Vagina (tissue), 2 donors: ENCODE measurements around the gene USP17L13. TPM values are rescaled to one million over a fixed set of nuclear protein-coding genes. Genes with fewer than 3 reads are reported as not detected.
A peak's percentile ranks its signal among the peaks of the same experiment; 100 is the strongest.
"Not testable (repeated sequence)": the region's sequence is repeated elsewhere in the genome, so short reads cannot be mapped to it uniquely, and the experiment has no call there.

ENCODE experiments used
- DNase-seq, 2 donors: peaks; one replicate each; pipeline ENCODE4 v3.0.0-alpha.2; 2017; ENCODE audit errors: extremely low spot score in 2 of 2
- H3K27ac ChIP-seq: fragments of 200-600 bp; sonication (generic); one replicate; pipeline ENCODE4 v1.5.1; 2019
- H3K27me3 ChIP-seq: fragments of 200-600 bp; sonication (generic); one replicate; pipeline ENCODE4 v1.5.1; 2019
- H3K36me3 ChIP-seq, 2 donors: fragments of 200-600 bp; sonication (generic); one replicate each; pipeline ENCODE4 v1.5.1; 2017 to 2019
- H3K4me1 ChIP-seq: fragments of 200-600 bp; sonication (generic); one replicate; pipeline ENCODE4 v1.5.1; 2019
- H3K4me3 ChIP-seq, 2 donors: fragments of 200-600 bp; sonication (generic); 1 replicate in 1 of 2; 2 replicates in 1 of 2; pipeline ENCODE4 v1.5.1; 2016 to 2019
- H3K9me3 ChIP-seq: fragments of 200-600 bp; sonication (generic); one replicate; pipeline ENCODE4 v1.5.1; 2019
- intact Hi-C: fragments of 100-400 bp; cut with DNase I; formaldehyde crosslinking; loops from one replicate; pipeline ENCODE4 v1.15.1; 2023
- total RNA-seq: library from RNA; depleted of rRNA; stranded (reverse); fragments of >200 nt; gene quantifications from one replicate; pipeline ENCODE4 v1.2.3, GENCODE V29; 2016

The USP17L13 gene, protein sequence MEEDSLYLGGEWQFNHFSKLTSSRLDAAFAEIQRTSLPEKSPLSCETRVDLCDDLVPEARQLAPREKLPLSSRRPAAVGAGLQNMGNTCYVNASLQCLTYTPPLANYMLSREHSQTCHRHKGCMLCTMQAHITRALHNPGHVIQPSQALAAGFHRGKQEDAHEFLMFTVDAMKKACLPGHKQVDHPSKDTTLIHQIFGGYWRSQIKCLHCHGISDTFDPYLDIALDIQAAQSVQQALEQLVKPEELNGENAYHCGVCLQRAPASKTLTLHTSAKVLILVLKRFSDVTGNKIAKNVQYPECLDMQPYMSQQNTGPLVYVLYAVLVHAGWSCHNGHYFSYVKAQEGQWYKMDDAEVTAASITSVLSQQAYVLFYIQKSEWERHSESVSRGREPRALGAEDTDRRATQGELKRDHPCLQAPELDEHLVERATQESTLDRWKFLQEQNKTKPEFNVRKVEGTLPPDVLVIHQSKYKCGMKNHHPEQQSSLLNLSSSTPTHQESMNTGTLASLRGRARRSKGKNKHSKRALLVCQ
- total RNA-seq, result not detected

DNA sequence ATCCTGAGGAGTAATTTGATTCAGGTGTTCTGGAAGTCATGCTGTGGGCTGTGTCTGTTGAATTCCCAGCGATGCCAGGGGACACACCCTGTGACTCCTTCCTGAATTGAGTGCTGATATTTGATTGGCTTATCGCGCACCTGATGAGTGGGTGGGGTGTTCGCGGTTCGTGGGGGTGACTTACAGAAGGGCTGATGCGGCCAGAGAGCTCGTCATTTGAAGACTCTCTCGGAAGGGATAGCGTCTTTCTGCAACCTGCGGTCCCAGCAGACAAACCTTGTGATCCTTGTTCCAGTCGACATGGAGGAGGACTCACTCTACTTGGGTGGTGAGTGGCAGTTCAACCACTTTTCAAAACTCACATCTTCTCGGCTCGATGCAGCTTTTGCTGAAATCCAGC, at the start of gene USP17L13:
USP17L13 (plus strand) TSS at position 301 of the 400 bp plus-strand sequence; CDS start at position 301, 0 bp downstream.
- H3K9me3 ChIP-seq, H3K4me3 ChIP-seq, H3K36me3 ChIP-seq, DNase-seq, intact Hi-C loops, H3K4me1 ChIP-seq, H3K27me3 ChIP-seq, H3K27ac ChIP-seq: not testable (repeated sequence)

DNA sequence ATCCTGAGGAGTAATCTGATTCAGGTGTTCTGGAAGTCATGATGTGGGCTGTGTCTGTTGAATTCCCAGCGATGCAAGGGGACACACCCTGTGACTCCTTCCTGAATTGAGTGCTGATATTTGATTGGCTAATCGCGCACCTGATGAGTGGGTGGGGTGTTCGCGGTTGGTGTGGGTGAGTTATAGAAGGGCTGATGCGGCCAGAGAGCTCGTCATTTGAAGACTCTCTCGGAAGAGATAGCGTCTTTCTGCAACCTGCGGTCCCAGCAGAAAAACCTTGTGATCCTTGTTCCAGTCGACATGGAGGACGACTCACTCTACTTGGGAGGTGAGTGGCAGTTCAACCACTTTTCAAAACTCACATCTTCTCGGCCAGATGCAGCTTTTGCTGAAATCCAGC, 14.3 kb upstream of the USP17L13 start, which contains the start of gene USP17L10:
USP17L10 (plus strand) TSS at position 301 of the 400 bp plus-strand sequence; CDS start at position 301, 0 bp downstream.
- H3K4me1 ChIP-seq, H3K36me3 ChIP-seq, H3K4me3 ChIP-seq, H3K27me3 ChIP-seq, DNase-seq, H3K27ac ChIP-seq, H3K9me3 ChIP-seq, intact Hi-C loops: not testable (repeated sequence)

DNA sequence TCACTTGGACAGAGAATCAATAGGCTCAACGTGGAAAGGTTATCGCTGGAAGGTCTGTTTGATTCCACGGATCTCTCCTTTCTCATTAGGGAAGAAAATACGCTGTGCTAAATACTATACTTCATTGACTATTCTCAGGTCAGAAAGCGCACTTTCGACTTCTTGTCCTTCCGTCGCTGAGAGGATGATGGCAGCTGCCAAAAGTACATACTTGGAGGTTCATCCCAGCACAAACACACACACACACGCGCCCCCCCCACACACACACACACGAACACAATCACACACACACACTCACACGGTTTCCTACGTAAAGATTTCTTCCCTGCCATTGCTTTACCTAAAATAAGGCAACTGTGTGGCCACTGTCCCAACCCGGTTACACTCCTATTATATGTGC, 10.0 kb upstream of the USP17L13 start:
- H3K9me3 ChIP-seq, H3K36me3 ChIP-seq, H3K4me1 ChIP-seq, H3K27me3 ChIP-seq, DNase-seq, H3K27ac ChIP-seq, H3K4me3 ChIP-seq, intact Hi-C loops: not testable (repeated sequence)

DNA sequence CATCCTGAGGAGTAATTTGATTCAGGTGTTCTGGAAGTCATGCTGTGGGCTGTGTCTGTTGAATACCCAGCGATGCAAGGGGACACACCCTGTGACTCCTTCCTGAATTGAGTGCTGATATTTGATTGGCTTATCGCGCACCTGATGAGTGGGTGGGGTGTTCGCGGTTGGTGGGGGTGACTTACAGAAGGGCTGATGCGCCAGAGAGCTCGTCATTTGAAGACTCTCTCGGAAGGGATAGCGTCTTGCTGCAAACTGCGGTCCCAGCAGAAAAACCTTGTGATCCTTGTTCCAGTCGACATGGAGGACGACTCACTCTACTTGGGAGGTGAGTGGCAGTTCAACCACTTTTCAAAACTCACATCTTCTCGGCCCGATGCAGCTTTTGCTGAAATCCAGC, 9.6 kb upstream of the USP17L13 start, which contains the start of gene USP17L11:
USP17L11 (plus strand) TSS at position 301 of the 400 bp plus-strand sequence; CDS start at position 301, 0 bp downstream.
- H3K4me3 ChIP-seq, intact Hi-C loops, H3K4me1 ChIP-seq, H3K36me3 ChIP-seq, H3K27me3 ChIP-seq, H3K9me3 ChIP-seq, DNase-seq, H3K27ac ChIP-seq: not testable (repeated sequence)

DNA sequence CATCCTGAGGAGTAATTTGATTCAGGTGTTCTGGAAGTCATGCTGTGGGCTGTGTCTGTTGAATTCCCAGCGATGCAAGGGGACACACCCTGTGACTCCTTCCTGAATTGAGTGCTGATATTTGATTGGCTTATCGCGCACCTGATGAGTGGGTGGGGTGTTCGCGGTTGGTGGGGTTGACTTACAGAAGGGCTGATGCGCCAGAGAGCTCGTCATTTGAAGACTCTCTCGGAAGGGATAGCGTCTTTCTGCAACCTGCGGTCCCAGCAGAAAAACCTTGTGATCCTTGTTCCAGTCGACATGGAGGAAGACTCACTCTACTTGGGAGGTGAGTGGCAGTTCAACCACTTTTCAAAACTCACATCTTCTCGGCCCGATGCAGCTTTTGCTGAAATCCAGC, 4.8 kb upstream of the USP17L13 start, which contains the start of gene USP17L12:
USP17L12 (plus strand) TSS at position 301 of the 400 bp plus-strand sequence; CDS start at position 301, 0 bp downstream.
- DNase-seq, H3K36me3 ChIP-seq, H3K27ac ChIP-seq, H3K4me3 ChIP-seq, H3K27me3 ChIP-seq, intact Hi-C loops, H3K4me1 ChIP-seq, H3K9me3 ChIP-seq: not testable (repeated sequence)

DNA sequence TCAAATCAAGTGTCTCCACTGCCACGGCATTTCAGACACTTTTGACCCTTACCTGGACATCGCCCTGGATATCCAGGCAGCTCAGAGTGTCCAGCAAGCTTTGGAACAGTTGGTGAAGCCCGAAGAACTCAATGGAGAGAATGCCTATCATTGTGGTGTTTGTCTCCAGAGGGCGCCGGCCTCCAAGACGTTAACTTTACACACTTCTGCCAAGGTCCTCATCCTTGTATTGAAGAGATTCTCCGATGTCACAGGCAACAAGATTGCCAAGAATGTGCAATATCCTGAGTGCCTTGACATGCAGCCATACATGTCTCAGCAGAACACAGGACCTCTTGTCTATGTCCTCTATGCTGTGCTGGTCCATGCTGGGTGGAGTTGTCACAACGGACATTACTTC, 5.6 kb downstream of the USP17L13 start:
- H3K4me1 ChIP-seq, H3K27ac ChIP-seq, DNase-seq, H3K27me3 ChIP-seq, intact Hi-C loops, H3K4me3 ChIP-seq, H3K9me3 ChIP-seq, H3K36me3 ChIP-seq: not testable (repeated sequence)

DNA sequence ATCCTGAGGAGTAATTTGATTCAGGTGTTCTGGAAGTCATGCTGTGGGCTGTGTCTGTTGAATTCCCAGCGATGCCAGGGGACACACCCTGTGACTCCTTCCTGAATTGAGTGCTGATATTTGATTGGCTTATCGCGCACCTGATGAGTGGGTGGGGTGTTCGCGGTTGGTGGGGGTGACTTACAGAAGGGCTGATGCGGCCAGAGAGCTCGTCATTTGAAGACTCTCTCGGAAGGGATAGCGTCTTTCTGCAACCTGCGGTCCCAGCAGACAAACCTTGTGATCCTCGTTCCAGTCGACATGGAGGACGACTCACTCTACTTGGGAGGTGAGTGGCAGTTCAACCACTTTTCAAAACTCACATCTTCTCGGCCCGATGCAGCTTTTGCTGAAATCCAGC, 9.4 kb downstream of the USP17L13 start, which contains the start of gene USP17L15:
USP17L15 (plus strand) TSS at position 301 of the 400 bp plus-strand sequence; CDS start at position 301, 0 bp downstream.
- H3K27ac ChIP-seq, H3K9me3 ChIP-seq: not testable (repeated sequence)

DNA sequence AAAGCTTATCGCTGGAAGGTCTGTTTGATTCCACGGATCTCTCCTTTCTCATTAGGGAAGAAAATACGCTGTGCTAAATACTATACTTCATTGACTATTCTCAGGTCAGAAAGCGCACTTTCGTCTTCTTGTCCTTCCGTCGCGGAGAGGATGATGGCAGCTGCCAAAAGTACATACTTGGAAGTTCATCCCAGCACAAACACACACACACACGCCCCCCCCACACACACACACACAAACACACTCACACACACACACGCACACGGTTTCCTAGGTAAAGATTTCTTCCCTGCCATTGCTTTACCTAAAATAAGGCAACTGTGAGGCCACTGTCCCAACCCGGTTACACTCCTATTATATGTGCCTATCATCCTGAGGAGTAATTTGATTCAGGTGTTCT, 13.8 kb downstream of the USP17L13 start:
- H3K27ac ChIP-seq, H3K36me3 ChIP-seq, H3K9me3 ChIP-seq, intact Hi-C loops, H3K27me3 ChIP-seq, H3K4me3 ChIP-seq, H3K4me1 ChIP-seq: not testable (repeated sequence)
- DNase-seq, result peak in 1 of 2 donors; percentile 58

More for the DNA sequence above, 9.4 kb downstream of the USP17L13 start, which contains the start of gene USP17L15:
- H3K4me3 ChIP-seq, intact Hi-C loops, H3K27me3 ChIP-seq, H3K36me3 ChIP-seq, H3K4me1 ChIP-seq, DNase-seq: not testable (repeated sequence)

DNA sequence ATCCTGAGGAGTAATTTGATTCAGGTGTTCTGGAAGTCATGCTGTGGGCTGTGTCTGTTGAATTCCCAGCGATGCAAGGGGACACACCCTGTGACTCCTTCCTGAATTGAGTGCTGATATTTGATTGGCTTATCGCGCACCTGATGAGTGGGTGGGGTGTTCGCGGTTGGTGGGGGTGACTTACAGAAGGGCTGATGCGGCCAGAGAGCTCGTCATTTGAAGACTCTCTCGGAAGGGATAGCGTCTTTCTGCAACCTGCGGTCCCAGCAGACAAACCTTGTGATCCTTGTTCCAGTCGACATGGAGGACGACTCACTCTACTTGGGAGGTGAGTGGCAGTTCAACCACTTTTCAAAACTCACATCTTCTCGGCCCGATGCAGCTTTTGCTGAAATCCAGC, 18.9 kb downstream of the USP17L13 start, which contains the start of gene USP17L17:
USP17L17 (plus strand) TSS at position 301 of the 400 bp plus-strand sequence; CDS start at position 301, 0 bp downstream.
- H3K4me3 ChIP-seq, H3K4me1 ChIP-seq, H3K36me3 ChIP-seq, H3K27ac ChIP-seq, H3K9me3 ChIP-seq, intact Hi-C loops, H3K27me3 ChIP-seq, DNase-seq: not testable (repeated sequence)

DNA sequence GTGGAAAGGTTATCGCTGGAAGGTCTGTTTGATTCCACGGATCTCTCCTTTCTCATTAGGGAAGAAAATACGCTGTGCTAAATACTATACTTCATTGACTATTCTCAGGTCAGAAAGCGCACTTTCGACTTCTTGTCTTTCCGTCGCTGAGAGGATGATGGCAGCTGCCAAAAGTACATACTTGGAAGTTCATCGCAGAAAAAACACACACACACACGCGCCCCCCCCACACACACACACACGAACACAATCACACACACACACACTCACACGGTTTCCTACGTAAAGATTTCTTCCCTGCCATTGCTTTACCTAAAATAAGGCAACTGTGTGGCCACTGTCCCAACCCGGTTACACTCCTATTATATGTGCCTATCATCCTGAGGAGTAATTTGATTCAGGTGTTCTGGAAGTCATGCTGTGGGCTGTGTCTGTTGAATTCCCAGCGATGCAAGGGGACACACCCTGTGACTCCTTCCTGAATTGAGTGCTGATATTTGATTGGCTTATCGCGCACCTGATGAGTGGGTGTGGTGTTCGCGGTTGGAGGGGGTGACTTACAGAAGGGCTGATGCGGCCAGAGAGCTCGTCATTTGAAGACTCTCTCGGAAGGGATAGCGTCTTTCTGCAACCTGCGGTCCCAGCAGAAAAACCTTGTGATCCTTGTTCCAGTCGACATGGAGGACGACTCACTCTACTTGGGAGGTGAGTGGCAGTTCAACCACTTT, 23.4 kb downstream of the USP17L13 start, which contains the start of gene USP17L18:
USP17L18 (plus strand) TSS at position 678 of the 728 bp plus-strand sequence; CDS start at position 678, 0 bp downstream.
- peak in 1 of 2 donors; percentile 95 for DNase-seq
- H3K27me3 ChIP-seq, H3K36me3 ChIP-seq, H3K4me1 ChIP-seq, H3K4me3 ChIP-seq, intact Hi-C loops, H3K9me3 ChIP-seq, H3K27ac ChIP-seq: not testable (repeated sequence)

DNA sequence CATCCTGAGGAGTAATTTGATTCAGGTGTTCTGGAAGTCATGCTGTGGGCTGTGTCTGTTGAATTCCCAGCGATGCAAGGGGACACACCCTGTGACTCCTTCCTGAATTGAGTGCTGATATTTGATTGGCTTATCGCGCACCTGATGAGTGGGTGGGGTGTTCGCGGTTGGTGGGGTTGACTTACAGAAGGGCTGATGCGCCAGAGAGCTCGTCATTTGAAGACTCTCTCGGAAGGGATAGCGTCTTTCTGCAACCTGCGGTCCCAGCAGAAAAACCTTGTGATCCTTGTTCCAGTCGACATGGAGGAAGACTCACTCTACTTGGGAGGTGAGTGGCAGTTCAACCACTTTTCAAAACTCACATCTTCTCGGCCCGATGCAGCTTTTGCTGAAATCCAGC, 28.4 kb downstream of the USP17L13 start, which contains the start of gene USP17L19:
USP17L19 (plus strand) TSS at position 301 of the 400 bp plus-strand sequence; CDS start at position 301, 0 bp downstream.
- DNase-seq, H3K27ac ChIP-seq, H3K27me3 ChIP-seq, H3K4me3 ChIP-seq, H3K36me3 ChIP-seq, intact Hi-C loops, H3K4me1 ChIP-seq, H3K9me3 ChIP-seq: not testable (repeated sequence)

DNA sequence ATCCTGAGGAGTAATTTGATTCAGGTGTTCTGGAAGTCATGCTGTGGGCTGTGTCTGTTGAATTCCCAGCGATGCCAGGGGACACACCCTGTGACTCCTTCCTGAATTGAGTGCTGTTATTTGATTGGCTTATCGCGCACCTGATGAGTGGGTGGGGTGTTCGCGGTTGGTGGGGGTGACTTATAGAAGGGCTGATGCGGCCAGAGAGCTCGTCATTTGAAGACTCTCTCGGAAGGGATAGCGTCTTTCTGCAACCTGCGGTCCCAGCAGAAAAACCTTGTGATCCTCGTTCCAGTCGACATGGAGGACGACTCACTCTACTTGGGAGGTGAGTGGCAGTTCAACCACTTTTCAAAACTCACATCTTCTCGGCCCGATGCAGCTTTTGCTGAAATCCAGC, 33.1 kb downstream of the USP17L13 start, which contains the start of gene USP17L20:
USP17L20 (plus strand) TSS at position 301 of the 400 bp plus-strand sequence; CDS start at position 301, 0 bp downstream.
- H3K27ac ChIP-seq, H3K9me3 ChIP-seq, H3K27me3 ChIP-seq, intact Hi-C loops, H3K36me3 ChIP-seq, H3K4me1 ChIP-seq, DNase-seq, H3K4me3 ChIP-seq: not testable (repeated sequence)

DNA sequence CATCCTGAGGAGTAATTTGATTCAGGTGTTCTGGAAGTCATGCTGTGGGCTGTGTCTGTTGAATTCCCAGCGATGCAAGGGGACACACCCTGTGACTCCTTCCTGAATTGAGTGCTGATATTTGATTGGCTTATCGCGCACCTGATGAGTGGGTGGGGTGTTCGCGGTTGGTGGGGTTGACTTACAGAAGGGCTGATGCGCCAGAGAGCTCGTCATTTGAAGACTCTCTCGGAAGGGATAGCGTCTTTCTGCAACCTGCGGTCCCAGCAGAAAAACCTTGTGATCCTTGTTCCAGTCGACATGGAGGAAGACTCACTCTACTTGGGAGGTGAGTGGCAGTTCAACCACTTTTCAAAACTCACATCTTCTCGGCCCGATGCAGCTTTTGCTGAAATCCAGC, 37.9 kb downstream of the USP17L13 start, which contains the start of gene USP17L21:
USP17L21 (plus strand) TSS at position 301 of the 400 bp plus-strand sequence; CDS start at position 301, 0 bp downstream.
- H3K27me3 ChIP-seq, H3K4me1 ChIP-seq, DNase-seq, H3K9me3 ChIP-seq, H3K36me3 ChIP-seq, intact Hi-C loops, H3K4me3 ChIP-seq, H3K27ac ChIP-seq: not testable (repeated sequence)
